ENCODE data around the gene ZNF777.
"Not testable (repeated sequence)": the region's sequence is repeated elsewhere in the genome, so short reads cannot be mapped to it uniquely, and the experiment has no call there.

Gene ZNF777

DNA sequence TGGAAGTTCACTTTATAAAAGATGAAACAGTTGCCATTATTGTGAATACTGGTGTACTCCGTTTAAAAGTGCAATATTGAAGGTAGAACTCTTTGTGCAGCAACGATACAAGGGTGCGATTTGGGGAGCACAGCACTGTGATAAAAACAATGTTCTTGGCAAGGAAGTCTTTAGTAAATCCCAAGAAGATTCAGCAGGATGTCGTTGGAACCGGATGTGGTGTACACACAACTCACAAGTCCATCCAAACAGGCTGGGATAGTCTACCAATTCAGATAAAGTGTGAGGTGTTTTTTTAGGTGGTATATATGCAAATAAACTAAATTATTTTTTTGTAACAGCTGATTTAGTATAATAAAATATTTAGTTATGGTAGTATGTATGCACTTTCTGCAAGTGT lies 46.7 kb downstream of the ZNF777 start:
- DNase-seq (ENCODE audit: low read depth): no peak

DNA sequence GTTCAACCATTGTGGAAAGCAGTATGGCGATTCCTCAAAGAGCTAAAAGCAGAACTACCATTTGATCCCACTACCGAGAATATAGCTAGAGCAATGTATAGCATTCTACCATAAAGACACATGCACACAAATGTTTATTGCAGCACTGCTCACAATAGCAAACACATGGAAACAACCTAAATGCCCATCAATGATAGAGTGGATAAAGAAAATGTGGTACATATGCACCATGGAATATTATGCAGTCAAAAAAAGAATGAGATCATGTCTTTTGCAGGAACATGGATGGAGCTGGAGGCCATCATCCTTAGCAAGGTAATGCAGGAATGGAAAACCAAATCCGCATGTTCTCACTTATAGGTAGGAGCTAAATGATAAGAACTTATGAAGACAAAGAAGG lies 47.8 kb downstream of the ZNF777 start:
- DNase-seq (ENCODE audit: low read depth): not testable (repeated sequence)

DNA sequence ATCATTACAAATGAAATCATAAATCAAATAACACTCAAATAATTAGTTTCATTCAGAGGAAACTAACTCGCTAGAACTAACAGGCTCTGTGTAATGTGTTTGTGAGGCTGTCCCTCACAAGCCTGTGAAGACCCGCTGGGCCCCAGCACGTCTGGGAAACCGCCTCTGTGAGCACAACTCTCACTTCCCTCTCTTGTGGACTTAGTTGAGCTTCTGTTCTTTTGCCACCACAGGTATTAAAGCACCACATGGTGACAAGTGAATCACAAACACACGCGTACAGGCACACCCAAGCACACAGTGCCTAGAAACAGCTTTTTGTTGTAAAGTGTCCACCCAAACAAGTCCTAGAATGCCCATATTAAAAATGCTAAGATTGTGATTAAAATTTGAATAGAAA lies 51.0 kb downstream of the ZNF777 start:
- DNase-seq (ENCODE audit: low read depth): no peak

DNA sequence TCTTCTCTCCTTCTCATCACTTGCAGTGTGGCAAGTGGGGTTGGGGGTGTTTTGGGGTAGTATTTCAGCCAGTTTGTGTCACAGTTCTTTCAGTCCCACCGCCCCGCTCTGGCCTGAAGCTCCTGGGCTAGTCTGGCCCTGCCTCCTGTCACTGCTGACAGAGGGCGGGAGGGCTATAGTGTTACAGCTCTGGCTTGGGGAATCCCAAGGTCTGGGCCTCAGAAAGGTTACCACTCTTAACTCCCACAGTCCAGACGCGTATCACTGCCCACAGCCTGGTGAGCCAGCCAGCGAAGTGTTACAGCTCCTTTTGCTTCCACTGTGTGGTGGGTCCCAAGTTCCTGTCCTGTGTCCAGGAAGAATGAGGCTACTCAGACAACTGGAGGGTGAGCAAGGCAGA lies 56.0 kb downstream of the ZNF777 start:
- no peak for DNase-seq (ENCODE audit: low read depth)

DNA sequence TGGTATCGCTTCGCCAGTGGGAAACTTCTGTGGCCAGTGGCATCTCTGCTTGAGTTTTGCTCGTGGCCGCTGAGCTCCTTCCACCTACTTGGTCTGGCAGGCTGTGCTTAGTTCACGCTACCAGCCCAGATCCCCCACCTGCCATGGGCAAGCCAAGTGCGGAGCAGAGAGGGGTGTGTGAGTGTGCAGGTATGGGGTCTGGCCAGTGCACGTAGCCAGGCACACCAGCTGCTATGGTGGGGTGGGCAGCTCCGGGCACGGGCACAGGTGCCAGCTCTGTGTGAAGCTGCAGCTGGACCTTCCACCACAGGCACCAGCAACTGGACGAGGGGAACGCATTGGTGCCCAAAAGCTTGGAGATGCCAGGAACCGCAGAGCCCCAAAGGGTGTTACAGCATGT lies 56.5 kb downstream of the ZNF777 start:
- DNase-seq (ENCODE audit: low read depth): no peak

DNA sequence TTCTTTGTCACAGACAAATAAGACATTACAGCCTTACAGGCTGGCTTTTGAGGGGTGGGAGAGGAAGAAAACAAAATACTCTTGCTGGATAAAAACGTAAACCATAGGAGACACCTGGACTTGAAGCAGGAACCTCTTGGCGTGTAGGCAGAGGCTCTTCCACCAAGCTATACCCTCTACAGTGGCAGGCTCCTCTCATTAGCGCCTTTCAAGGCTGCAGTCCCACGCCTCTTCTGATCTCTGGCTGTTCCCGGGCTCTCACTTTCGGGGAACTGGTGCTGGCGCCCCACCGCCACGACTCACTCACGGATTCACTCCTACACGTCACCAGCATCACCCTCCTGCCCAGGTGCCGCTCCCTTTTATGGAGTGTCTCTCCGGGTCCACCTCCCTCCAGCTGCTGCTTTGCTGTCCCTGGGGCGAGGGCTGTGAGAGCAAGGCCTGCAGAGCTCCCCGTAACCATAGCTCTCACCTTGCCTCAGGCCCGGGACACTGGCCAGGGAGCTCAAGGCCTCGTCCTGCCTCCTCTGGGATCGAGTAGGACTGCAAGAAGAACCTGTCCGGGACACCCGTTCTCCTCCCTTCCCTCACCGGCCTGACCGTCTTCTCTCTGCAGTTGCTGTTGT lies 62.6 kb downstream of the ZNF777 start:
- no peak for DNase-seq (ENCODE audit: low read depth)

DNA sequence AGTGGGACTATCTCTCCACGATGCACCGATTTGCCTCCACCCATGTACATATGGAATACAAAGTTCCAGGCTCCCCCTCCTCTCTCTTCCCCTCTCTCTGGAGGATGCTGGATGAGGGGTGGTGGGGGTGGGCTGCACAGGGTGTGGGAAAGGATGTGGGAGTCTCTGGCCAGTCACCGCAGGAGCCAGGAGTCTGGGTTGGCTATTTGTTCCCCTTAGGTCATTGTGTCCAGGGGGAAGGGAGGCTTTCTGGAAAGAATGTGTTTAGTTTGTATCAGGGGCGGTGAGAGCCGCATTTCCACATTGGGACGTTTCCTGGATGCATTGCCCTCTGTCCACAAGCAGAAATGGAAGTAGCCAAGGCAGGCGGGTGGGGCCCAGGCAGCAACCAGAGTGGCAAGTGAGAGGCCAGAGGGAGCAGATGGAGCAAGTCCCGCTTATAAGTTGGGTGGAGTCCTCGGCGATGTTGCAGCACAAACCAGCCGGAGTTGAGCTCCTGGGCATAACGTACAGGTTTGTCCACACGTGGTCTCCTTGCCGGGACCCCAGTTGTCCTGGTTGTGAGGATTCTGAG lies 63.3 kb downstream of the ZNF777 start:
- no peak for DNase-seq (ENCODE audit: low read depth)

DNA sequence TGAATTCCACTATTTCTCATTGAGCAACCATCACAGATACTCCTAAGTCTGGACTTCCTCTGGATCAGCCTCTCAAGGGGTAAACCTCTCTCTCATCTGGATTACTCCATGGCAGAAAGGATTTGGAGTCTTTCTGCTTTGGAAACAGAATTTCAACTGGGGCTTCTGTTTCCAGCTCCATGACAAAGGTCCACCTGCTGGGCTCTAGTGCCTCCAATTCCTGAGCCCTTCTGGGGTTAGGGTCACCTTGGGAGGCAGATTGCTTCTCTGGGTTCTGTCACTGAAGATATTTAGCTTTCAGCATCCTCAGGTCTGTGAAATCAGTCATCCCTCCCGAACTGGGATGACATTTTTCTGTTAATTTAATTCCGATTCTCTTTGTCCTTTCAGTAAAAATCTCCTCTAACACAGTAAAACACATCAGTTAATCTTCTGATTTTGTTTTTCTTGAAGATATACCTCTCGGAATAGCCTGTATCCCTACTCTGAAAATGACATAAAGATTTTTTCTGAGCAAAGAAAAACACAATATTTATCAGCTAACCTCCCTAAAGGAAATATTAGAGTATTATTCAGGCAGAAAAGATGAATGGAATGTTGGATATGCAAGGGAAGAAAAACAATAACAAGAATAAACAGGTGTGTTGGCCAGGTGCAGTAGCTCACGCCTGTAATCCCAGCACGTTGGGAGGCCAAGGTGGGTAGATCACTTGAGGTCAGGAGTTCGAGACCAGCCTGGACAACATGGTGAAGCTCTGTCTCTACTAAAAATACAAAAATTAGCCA lies 72.1 kb downstream of the ZNF777 start:
- not testable (repeated sequence) for DNase-seq (ENCODE audit: low read depth)

DNA sequence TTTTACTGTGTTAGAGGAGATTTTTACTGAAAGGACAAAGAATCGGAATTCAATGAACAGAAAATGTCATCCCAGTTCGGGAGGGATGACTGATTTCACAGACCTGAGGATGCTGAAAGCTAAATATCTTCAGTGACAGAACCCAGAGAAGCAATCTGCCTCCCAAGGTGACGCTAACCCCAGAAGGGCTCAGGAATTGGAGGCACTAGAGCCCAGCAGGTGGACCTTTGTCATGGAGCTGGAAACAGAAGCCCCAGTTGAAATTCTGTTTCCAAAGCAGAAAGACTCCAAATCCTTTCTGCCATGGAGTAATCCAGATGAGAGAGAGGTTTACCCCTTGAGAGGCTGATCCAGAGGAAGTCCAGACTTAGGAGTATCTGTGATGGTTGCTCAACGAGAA lies 74.3 kb downstream of the ZNF777 start:
- not testable (repeated sequence) for DNase-seq (ENCODE audit: low read depth)

DNA sequence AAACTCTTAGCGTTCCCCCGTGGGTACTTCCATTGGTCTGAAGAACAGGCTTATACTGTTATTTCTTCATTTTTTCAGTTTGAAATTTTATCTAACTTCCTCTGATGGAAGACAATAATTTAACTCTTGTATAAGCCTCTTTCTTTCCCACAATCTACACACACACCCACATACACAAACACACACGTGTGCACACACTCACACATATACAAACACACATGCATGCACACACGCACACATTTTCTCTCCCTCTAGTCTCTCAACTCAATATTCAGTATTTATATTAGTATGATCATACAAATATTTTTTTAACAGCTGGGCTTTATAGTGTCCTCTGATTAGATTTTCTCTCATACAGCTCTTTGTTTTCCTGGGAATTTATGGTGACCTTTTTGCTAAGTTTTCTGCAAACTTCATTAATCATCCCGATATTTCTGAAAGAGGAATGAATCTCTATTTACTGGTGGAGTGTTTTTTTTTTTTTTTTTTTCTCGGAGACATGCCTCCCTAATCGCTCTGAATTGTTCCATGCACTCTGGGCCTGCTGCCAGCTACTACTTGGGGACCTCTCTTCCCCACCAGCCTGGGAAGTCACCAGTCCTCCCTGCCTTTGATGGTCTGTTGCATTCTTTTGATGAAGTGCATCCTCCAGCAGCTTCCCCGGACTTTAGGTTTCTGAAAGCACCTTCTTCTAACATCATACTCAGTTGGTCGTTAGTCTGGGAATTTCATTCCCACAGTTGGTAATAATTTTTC lies 75.5 kb downstream of the ZNF777 start:
- no peak for DNase-seq (ENCODE audit: low read depth)
